HEK293 (cell line): ENCODE measurements around the gene MRTFA.

ENCODE experiments used
- EGR2 ChIP-seq: fragments of 450-650 bp; formaldehyde crosslinking; IDR thresholded peaks from 2 replicates; pipeline ENCODE4 v1.5.1; 2016; ENCODE audit warnings: low read depth, missing biosample characterization, missing genetic modification characterization
- HOXD13 ChIP-seq: sonication (generic); formaldehyde crosslinking; IDR thresholded peaks from 2 replicates; pipeline ENCODE4 v1.8.0; 2022; ENCODE audit warnings: missing genetic modification reagents, borderline replicate concordance
- MYNN ChIP-seq: fragments of 450-650 bp; formaldehyde crosslinking; IDR thresholded peaks from 2 replicates; pipeline ENCODE4 v1.5.1; 2016; ENCODE audit warnings: missing biosample characterization, missing genetic modification characterization, borderline replicate concordance
- PRDM10 ChIP-seq: fragments of 450-650 bp; formaldehyde crosslinking; IDR thresholded peaks from 2 replicates; pipeline ENCODE4 v1.5.1; 2016; ENCODE audit warnings: missing biosample characterization, missing genetic modification characterization
- PRDM4 ChIP-seq: fragments of 450-650 bp; formaldehyde crosslinking; IDR thresholded peaks from 2 replicates; pipeline ENCODE4 v1.5.1; 2017; ENCODE audit warnings: missing biosample characterization, missing genetic modification characterization
- TRIM28 ChIP-seq: IDR thresholded peaks from 2 replicates; pipeline ENCODE4 v1.6.1; 2011; ENCODE audit warnings: low read length, control low read depth, borderline replicate concordance
- ZBTB8A ChIP-seq: fragments of 450-650 bp; formaldehyde crosslinking; IDR thresholded peaks from 2 replicates; pipeline ENCODE4 v1.5.1; 2016; ENCODE audit warnings: missing biosample characterization, missing genetic modification characterization
- ZFP37 ChIP-seq: fragments of 450-650 bp; formaldehyde crosslinking; IDR thresholded peaks from 2 replicates; pipeline ENCODE4 v1.5.1; 2016; ENCODE audit warnings: missing biosample characterization, missing genetic modification characterization
- ZNF121 ChIP-seq: fragments of 450-650 bp; formaldehyde crosslinking; IDR thresholded peaks from 2 replicates; pipeline ENCODE4 v1.5.1; 2016; ENCODE audit warnings: missing biosample characterization, missing genetic modification characterization
- ZNF169 ChIP-seq: fragments of 450-650 bp; formaldehyde crosslinking; IDR thresholded peaks from 2 replicates; pipeline ENCODE4 v1.5.1; 2016; ENCODE audit warnings: missing biosample characterization, missing genetic modification characterization
- ZNF2 ChIP-seq: fragments of 450-650 bp; formaldehyde crosslinking; IDR thresholded peaks from 2 replicates; pipeline ENCODE4 v1.5.1; 2016; ENCODE audit warnings: missing biosample characterization, missing genetic modification characterization
- ZNF280C ChIP-seq: fragments of 450-650 bp; formaldehyde crosslinking; IDR thresholded peaks from 2 replicates; pipeline ENCODE4 v1.5.1; 2016; ENCODE audit warnings: missing biosample characterization, missing genetic modification characterization
- ZNF362 ChIP-seq: fragments of 450-650 bp; formaldehyde crosslinking; IDR thresholded peaks from 2 replicates; pipeline ENCODE4 v1.5.1; 2016; ENCODE audit warnings: missing biosample characterization, missing genetic modification characterization
- ZNF394 ChIP-seq: fragments of 450-650 bp; formaldehyde crosslinking; IDR thresholded peaks from 2 replicates; pipeline ENCODE4 v1.5.1; 2016; ENCODE audit warnings: missing biosample characterization, missing genetic modification characterization, mild to moderate bottlenecking, moderate library complexity, borderline replicate concordance
- ZNF549 ChIP-seq: fragments of 450-650 bp; IDR thresholded peaks from 2 replicates; pipeline ENCODE4 v1.5.1; 2018; ENCODE audit warnings: missing biosample characterization, missing genetic modification characterization, mild to moderate bottlenecking, inconsistent platforms, moderate library complexity
- ZNF639 ChIP-seq: fragments of 450-650 bp; formaldehyde crosslinking; IDR thresholded peaks from 2 replicates; pipeline ENCODE4 v1.5.1; 2016; ENCODE audit warnings: missing biosample characterization, missing genetic modification characterization
- ZNF670 ChIP-seq: fragments of 450-650 bp; formaldehyde crosslinking; IDR thresholded peaks from 2 replicates; pipeline ENCODE4 v1.5.1; 2016; ENCODE audit warnings: missing biosample characterization, missing genetic modification characterization, low read depth
- TF ChIP-seq, protein P1 (sequence below): fragments of 450-650 bp; formaldehyde crosslinking; IDR thresholded peaks from 2 replicates; pipeline ENCODE4 v1.5.1; 2016; ENCODE audit warnings: missing biosample characterization, missing genetic modification characterization
- TF ChIP-seq, protein P2 (sequence below): fragments of 450-650 bp; formaldehyde crosslinking; IDR thresholded peaks from 2 replicates; pipeline ENCODE4 v1.5.1; 2017; ENCODE audit warnings: missing biosample characterization, mild to moderate bottlenecking, missing genetic modification characterization, moderate library complexity

Gene MRTFA

GRCh38 chr22:40654522-40655167, 18.1 kb upstream of the MRTFA start (continued):
- TF ChIP-seq PRDM10 (tag by site-specific recombination) (0 out of 2 replicates have a peak, but pooled peaks have one; percentile 29), TRIM28 (peak; percentile 68; the same call in 1 of the 2 replicates), EGR2 (no peak), ZFP37 (no peak), ZNF121 (tag by site-specific recombination) (0 out of 2 replicates have a peak, but pooled peaks have one; percentile 53), ZNF394 (tag by site-specific recombination) (peak; percentile 80), HOXD13 (CRISPR knock-in tag) (no peak), ZBTB8A (no peak), ZNF639 (tag by site-specific recombination) (no peak), PRDM4 (tag by site-specific recombination) (0 out of 2 replicates have a peak, but pooled peaks have one; percentile 18), ZNF280C (no peak), ZNF549 (tag by site-specific recombination) (no peak), ZNF670 (tag by site-specific recombination) (no peak), ZNF362 (tag by site-specific recombination) (no peak), MYNN (tag by site-specific recombination) (no peak), ZNF169 (tag by site-specific recombination) (no peak), ZNF2 (tag by site-specific recombination) (no peak)
- TF ChIP-seq, protein P1, sequence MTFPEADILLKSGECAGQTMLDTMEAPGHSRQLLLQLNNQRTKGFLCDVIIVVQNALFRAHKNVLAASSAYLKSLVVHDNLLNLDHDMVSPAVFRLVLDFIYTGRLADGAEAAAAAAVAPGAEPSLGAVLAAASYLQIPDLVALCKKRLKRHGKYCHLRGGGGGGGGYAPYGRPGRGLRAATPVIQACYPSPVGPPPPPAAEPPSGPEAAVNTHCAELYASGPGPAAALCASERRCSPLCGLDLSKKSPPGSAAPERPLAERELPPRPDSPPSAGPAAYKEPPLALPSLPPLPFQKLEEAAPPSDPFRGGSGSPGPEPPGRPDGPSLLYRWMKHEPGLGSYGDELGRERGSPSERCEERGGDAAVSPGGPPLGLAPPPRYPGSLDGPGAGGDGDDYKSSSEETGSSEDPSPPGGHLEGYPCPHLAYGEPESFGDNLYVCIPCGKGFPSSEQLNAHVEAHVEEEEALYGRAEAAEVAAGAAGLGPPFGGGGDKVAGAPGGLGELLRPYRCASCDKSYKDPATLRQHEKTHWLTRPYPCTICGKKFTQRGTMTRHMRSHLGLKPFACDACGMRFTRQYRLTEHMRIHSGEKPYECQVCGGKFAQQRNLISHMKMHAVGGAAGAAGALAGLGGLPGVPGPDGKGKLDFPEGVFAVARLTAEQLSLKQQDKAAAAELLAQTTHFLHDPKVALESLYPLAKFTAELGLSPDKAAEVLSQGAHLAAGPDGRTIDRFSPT (tag by site-specific recombination) = no peak
- TF ChIP-seq, protein P2, sequence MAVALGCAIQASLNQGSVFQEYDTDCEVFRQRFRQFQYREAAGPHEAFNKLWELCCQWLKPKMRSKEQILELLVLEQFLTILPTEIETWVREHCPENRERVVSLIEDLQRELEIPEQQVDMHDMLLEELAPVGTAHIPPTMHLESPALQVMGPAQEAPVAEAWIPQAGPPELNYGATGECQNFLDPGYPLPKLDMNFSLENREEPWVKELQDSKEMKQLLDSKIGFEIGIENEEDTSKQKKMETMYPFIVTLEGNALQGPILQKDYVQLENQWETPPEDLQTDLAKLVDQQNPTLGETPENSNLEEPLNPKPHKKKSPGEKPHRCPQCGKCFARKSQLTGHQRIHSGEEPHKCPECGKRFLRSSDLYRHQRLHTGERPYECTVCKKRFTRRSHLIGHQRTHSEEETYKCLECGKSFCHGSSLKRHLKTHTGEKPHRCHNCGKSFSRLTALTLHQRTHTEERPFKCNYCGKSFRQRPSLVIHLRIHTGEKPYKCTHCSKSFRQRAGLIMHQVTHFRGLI (tag by site-specific recombination) = no peak
- TF ChIP-seq, all 188 proteins: peak for 25
